Measurements from ENCODE around the gene AQP6.

AQP6 gene, protein sequence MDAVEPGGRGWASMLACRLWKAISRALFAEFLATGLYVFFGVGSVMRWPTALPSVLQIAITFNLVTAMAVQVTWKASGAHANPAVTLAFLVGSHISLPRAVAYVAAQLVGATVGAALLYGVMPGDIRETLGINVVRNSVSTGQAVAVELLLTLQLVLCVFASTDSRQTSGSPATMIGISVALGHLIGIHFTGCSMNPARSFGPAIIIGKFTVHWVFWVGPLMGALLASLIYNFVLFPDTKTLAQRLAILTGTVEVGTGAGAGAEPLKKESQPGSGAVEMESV

DNA sequence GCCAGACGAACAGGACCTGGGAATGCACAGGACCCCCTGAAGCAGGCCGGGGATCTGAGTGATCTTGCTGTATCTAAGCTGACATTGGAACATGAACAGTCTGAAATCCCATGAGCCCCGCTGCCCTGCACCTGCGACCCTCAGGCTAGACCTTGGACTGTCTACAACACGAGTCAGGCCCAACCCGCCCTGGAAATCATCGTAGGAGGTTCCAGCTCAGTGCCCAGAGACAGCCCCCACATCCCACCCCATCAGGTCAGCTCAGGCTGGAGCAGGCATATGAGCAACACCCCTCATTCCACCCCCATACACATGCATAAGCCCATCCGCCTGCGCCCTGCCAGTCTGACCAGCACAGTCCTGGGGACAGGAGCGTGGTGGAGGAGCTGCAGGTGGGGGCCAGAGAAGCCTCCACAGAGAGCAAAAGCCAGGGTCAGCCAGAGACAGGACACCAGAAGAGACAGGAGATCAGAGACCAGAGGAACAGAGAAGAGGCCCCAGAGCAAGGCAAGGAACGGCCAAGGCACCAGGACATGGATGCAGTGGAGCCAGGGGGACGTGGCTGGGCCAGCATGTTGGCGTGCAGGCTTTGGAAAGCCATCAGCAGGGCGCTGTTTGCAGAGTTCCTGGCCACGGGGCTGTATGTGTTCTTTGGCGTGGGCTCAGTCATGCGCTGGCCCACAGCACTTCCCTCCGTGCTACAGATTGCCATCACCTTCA, at the start of gene AQP6:
AQP6 (plus strand) TSS at position 307 of the 720 bp plus-strand sequence; CDS start at position 534, 227 bp downstream.
- DNase-seq = no peak

DNA sequence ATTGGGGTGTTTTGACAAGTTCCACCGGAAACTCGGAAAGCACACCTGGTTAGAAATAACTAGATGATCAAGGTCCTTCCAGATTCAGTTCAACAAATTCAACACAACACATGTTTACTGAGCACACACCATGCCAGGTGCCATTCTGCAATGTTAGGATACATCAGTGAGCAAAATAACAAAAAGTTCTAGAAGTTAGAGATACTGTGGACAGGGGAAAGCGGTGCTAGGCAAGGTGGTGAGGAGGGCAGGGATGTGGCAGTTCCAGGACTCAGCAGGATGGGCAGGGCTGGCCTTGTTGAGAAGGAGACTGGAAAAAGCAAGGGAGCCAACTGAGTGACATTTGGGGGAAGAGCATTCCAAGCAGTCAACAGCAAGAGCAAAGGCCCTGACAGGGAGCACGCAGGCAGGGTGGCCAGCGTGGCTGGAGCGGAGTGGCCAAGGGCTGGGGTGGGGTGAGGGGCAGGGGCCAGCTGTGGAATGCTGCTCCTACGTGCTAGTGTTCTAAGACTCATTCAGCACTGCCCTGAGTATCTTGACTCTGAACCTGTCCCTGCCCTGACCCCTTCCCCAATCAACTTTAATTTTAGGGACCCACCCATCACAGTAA, 49.6 kb upstream of the AQP6 start:
- DNase-seq = no peak

DNA sequence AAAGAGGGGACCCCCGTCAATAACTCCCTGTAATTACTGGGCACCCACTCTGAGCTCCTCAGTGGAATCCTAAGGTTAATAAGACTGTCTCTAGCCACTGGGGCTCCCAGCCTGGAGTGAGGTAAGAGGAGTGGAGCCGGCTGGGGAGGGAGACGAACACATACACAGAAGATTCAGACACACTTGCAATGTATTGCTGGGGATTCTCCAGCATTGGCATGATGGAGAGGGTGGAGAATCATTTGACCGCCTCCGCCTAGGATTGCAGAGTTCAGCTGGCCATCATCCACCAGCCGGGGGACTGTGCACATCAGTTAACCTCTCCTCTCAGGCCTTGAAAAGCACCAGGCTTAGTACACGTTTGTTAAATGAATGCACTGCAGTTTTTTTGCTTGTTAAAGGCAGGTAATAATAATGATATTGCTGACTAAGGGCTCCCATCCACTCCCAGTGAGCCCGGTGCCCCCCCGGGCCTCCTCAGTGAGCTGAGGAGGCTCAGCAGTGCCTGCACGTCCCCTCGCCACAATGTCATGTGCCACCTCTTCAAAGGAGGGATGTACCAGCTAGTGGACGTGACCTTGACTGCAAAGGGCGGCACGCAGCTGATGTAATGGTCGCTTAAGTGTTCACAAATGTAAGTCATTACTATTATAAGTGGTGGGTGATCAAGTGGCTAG, 48.7 kb upstream of the AQP6 start:
- DNase-seq = no peak

DNA sequence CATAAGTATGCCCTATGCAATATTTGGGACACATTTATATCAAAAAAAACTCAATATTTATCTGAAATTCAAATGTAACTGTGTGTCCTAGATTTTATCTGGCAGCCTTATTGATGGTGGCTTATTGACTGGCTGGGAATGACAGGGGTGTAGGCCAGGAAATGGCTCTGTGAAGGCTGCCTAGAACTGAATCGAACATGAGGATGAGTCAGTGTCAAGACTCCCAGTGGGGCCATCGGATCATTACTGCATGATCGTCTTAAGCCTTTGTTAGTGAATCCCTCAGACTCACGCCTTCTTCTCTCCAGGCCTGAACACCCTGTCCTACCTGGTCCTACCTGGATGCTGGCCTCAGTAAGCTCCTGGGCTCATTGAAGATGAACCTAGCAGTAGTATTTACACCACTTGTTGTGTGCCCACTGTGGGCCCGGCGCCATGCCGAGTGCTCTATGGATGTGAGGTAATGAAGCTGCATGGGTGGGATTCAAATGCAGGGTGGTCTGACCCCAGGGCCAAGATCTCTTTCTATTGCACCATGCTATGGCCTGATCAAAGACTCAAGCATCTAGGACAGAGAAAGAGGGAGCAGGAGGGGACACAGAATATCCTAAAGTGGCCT, 48.0 kb upstream of the AQP6 start:
- no peak for DNase-seq

DNA sequence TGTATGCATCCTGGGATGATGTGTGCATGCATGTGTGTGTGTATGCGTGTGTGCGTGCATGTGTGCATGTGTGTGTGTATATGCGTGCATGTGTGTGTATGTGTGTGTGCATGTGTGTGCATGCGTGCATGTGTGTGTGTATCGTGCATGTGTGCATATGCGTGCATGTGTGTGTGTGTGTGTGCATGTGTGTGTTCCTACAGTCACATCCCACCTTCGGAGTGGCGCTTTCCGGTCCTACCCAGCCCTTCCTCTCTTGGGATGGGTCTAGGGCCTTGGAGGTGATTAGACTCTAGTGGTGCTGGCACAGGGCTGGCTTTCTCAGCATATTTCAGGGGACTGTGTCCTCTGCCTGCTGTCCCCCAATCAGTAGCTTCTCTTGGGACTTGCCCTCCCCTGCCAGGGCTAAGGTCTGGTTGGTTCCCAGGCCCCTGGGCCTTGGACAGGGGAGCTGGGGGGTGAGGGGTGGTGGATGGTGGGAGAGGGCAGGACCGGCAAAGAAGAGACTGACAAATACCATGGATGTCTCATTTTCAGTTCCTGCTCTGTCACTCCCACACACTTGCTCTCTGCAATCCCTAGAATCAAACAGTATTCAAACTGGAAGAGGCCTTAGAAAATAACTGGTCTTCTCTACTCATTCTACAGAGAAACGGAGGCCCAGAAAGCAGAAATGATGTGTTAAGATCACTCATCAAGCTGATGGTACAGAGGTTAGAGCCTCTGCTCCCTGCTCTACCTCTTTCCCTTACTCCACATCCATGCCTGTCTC, 47.1 kb upstream of the AQP6 start:
- DNase-seq = no peak

DNA sequence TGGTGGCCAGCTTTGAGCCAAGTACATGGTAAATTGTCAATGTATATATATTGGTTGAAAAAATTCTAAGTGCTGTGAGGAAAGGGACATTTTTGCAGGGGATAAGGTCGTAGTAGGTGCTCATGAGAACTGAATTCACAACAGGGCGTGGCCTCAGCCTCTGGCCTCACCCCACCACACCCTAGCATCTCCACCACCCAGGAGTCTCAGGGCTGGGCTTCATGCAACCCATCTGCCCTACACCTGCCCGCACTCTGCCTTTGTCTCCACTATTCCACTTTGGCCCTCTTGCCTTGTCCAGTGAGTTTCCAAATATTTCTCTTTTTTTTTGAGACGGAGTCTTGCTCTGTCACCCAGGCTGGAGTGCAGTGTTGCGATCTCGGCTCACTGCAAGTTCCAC, 44.3 kb upstream of the AQP6 start:
- DNase-seq = no peak

DNA sequence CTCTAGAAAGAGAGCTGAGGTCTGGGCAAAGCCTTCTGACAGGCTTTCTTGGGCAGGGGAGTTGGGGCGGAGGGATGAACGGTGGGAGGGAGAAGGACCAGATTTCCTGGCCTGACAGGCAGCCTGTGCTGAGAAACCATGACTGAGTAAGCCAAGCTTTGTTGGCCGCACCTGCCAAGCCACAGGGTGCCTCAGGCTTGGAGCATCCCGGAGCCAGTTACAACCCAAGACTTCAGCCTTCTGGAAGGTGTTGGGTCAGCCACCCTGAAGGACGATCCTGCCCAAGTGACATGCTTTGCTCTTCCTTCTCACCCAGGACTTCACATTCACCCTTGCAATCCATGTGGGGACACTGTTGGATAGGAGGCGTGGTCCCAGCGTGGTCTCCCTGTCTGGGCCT, 43.2 kb upstream of the AQP6 start:
- DNase-seq = no peak

DNA sequence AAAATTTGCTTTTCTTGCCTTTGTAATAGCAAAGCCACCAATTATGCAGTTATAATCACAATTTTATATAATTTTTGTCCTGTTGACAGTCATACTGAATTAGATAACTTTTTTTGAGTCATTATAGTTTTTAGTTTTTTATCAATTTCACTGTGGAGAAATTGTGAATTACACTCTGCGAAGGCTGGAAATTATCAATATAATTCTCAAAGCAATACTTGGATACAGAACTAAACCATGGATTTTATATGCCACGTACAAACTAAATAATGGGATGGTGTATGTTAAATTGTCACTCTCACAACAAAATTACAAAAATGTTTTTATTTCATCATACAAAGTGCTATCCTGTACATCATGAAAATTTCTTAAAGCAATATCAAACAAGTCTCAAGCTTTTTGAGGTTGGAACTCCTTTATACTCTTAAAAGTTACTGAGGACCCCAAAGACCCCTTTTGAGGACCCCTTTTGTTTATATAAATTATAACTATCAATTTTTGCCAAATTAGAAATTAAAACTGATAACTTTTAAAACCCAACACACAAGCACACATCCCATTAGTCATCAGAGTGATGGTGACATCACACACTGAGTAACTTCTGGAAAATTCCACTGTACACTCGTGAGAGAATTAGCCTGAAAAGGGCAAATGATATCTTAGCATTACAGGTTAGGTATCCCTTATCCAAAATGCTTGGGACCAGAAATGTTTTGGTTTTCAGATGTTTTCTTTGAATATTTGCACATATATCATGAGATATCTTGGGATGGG, 42.0 kb upstream of the AQP6 start:
- no peak for DNase-seq

DNA sequence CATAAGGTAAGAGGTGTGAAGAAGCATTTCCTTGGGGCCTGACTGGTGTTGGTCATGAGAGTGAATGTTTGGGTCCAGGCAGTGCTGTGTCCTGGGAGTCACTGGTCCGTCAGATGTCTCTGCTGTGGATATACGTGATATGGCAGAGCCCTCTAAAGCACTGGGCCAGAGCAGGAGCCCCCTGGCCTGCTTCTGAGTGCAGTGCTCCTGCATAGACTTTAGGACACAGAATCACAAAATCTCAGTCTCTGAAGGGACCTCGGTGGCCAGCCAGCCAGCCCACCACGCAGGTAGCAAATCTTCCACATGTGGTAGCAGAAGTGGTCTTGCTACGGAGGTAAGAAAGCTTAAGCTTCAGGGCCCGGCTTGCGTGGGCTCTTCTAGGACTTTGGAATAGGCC, 40.7 kb upstream of the AQP6 start:
- no peak for DNase-seq

DNA sequence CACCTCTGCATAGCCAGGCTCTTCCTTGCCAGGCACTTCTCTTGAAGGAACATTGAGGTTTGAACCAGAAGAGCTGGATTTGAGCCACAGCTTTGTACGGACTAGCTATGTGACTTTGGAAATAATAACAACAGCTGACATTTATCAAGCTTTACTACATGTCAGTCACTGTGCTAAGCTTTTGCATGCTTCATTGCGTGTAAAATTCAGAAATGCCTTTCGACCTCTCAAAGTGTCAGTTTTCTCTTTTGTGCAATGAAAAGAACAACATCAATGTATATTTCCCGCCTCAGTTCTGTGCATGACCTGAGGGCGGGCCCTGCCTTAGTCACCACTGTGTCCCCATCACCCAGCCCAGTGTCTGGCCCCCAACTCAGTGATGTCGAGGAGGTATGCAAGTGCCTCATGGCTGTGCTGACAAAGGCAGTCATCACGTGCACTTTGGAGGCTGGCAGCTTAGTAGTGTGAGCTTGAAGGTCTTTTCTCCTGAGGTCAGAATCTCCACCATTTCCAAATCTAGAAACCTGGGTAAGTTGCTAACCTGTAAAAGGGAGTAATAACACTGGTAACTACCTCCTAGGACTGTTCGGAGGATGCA, 40.1 kb upstream of the AQP6 start:
- no peak for DNase-seq

DNA sequence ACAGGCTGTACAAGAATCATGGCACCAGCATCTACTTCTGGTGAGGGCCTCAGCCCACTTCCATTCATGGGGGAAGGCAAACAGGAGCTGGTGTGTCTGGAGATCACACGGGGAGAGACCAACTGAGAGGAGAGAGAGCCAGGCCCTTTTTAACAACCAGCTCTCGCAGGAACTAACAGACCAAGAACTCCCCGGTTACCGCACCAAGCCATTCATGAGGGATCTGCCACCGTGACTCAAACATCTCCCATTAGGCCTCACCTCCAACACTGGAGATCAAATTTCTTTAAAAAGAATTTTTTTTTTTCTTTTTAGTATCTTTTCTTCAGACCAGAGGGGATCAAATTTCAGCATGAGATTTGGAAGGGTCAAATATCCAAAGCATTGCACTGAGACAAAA, 39.0 kb upstream of the AQP6 start:
- DNase-seq = no peak

DNA sequence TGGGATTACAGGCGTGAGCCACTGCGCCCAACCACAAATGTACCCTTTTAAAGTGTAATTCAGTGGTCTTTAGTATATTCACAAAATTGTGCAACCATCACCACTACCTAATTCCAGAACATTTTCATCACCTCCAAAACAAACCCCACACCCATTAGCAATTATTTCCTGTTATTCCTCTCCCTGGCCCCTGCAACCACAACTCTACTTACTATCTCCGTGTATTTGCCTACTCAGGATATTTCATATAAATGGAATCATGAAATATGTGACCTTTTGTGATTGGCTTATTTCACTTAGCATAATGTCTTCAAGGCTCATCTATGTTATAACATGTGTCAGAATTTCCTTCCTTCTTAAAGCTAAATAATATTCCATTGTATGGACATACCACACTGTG, 38.2 kb upstream of the AQP6 start:
- DNase-seq = no peak

DNA sequence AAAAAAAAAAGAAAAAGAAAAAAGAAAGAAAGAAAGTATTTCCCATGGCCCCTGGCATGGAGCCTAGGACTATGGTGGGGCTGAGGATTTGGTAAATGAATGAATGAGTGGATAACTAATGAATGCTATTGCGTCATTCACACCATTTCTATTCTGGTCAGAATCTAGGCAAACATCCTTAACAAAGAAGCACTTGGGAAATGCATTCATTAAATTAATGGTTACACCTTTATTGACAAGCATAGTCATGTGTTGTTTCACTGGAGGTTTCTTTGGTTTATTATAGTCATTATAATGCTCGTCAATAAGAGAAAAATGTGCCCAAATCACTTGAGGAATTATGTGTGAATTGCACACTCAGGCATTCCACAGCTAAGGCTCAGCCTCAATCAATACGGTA, 35.8 kb upstream of the AQP6 start:
- DNase-seq = no peak

DNA sequence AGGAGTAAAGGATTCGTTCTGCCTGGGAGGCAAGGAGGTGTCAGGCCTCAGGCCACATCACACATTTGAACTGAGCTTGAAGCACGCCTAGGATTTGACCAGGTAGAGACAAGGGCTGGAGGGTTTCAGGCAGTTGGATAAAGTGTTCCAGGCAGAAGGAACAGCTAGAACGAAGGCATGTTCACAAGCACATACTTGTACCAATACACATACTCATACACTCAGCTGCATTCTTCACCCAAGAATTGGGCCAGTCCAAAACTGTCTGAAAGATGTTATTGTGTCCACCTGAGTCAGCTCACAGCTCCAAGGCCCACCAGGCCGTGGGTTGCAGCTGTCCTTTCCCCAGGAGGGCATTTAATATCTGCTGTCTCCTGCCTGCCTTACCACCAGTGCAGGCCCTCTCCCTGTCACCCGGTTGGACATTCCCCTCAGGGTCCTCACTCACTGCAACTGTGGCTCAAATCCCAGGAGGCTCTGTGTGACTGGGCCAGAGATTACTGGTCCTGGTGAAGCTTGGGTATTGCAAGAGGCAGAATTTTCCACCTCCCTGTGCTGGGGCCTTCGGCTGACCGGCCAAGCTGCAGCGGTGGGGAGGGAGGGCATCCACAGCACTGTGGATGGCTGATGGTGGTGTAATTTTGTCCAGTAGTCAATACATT, 35.0 kb upstream of the AQP6 start:
- DNase-seq = no peak

DNA sequence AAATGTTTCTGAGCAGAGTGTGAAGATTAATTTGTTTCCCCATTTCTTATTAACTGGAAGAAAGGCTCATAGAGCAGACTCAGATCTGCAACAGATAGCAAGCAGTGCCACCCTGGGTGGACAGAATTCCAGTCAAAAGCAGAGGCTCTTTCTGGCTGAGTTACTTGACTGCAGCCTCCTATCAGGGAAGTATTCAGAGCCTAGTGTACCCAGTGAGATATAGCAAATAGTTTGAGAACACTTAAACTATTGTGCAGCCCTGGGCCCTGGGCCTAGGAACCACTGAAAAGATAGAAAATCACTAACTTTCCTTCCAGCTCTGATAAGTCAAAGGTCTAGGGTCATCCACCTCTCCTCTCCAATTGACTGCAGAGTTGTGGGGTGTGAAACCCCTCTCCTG, 33.4 kb upstream of the AQP6 start:
- DNase-seq = no peak

DNA sequence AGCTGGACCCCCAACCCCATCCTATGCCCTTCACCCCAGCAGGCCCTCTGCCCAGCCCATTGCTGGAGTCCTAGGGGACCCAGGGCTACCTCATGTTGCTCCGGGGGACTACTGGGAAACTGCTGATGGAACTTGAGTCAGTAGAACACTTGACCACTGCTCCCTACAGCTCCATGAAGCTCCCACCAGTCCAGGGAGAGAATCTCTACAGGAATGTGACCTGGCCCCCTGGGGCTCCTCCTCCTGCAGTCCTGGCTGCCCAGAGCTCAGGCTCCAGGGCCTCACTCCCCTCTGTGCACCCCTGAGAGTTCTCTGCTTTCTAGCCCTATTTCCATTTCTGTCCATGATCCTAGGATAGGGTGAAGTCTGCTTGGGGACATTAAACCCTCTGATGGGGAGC, 33.0 kb upstream of the AQP6 start:
- no peak for DNase-seq

DNA sequence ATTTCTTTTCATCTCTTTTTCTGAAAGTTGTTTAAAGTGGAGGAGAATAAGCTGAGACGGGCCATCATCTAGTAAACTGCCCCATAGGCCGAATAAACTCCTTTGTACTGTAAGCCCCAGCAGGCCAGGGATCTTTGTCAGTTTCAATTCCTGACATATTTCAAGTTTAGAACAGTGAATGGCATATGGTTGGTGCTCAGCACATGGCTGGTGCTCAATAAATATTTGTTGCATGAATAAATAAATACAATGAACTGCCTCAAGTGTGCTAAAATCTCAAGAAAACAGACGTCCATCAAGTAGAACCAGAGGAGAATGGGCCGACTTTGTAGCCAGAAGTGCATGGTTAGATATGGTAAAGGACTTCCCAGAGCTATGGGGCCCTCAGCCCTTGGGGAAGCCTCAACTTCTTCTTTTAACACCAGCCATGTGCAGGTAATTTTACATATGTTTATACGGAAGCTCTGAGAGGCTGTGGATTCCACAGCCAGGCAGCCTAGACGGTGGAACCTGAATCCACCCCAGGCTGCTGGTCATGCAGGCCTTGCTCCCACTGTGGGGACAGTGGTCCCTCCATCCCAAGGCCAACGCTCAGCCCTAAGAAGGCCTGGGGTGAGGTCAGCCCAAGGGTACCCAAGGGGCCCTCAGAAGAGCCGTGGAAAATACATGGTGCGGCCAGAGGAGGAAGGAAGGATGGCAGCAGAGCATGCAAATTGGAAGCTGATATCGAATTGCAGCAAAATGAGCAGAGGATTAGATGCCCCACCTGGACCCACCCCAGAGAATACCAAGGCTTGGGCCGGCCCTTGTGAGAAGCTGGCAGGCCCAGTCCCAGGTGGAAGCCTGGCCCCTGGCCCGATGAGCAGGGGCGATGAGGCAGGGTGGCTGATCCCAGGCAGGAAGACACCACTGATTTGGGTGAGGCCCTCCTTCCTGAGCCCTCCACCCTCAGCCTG, 30.9 kb upstream of the AQP6 start:
- no peak for DNase-seq

DNA sequence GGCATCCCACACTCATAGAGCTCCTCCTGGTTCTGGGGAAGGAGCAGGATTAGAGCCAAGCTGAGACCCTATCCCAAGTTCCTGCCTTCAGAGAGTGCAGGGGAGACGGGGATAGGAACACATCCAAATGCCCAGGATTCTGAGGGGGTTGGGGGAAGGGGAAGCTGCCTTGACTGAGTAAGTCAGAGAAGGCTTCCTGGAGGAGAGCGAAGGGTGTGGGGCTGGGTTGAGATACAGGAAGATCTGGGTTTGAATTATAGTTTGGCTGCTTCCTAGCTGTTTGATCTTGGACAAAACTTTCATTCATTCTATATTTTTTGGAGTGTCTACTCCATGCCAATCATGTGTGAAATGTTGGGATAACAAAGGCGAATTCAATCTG, 30.2 kb upstream of the AQP6 start:
- DNase-seq = no peak

DNA sequence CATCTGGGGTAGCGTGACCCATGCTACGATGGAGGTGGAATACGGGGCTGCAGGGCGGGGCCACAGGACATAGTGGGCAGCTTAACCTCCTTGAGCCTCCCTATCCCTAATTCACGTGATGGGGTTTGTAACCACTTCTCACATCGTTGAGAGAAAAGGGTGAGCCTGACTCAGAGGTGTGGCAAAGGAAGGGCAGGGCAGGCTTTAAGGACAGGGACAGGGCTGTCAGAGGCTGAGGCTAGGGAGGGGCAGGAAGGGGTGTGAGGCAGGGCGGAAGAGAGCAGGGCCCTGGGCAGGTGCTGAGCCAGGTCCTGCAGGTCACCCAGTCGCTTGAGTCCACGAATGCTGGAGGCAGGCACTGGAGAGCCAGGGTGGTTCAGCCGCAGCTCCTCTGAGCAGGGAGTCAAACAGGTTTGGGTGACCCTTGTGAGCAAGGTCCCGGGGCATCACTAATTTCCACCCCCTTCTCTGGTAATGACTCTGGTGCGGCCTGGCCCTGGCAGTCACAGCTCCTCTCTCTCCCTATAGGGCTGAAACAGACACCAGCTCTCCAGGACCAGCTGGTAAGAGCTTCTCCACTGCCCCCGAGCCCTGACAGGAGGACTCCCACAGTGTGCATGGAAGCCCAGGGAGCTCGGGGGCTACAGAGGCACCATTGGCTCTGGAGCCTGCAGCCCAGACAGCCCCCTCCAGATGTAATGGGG, 29.7 kb upstream of the AQP6 start:
- peak; percentile 13 for DNase-seq

All from CD4-positive, alpha-beta T cell treated with Interleukin-17A for 1 hour (primary cell).